Measurements from ENCODE around the gene KRTAP10-12.

DNA sequence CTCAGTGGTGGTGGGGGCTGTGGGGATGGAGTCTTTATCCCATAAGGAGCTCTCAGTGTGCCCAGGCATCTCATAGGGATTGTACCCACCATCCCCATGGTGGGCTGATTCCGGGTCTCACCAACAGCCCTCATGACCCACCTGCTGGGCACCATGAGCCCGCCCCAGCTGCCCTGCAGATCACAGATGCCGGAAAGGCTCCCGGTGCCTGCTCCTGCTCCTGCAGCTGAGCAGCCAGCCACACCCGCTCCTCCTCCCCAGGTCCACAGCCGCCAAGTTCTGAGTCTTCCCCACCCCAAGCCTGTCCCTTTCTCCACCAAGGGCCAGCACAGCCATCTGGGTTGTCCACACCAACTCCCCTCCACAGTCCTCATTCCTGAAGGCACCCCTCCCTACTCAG, 29.9 kb downstream of the KRTAP10-12 start:
- TF ChIP-seq, protein P1, sequence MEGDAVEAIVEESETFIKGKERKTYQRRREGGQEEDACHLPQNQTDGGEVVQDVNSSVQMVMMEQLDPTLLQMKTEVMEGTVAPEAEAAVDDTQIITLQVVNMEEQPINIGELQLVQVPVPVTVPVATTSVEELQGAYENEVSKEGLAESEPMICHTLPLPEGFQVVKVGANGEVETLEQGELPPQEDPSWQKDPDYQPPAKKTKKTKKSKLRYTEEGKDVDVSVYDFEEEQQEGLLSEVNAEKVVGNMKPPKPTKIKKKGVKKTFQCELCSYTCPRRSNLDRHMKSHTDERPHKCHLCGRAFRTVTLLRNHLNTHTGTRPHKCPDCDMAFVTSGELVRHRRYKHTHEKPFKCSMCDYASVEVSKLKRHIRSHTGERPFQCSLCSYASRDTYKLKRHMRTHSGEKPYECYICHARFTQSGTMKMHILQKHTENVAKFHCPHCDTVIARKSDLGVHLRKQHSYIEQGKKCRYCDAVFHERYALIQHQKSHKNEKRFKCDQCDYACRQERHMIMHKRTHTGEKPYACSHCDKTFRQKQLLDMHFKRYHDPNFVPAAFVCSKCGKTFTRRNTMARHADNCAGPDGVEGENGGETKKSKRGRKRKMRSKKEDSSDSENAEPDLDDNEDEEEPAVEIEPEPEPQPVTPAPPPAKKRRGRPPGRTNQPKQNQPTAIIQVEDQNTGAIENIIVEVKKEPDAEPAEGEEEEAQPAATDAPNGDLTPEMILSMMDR (IDR thresholded peaks at IDR 0.05; ENCODE audit: low read depth, low read length, missing input control) = no peak
- TF ChIP-seq RAD21 (IDR thresholded peaks at IDR 0.05) = no peak
